GM23338 (cell line): Measurements from ENCODE around the gene TMED8. TPM values are rescaled to one million over a fixed set of nuclear protein-coding genes. Genes with fewer than 3 reads are reported as not detected.

Experiments used
- ATAC-seq: fragments of 200-7000 bp; cut with Tn5 transposase; 3 replicates; pipeline ENCODE4 v1.9.1; 2020
- DNase-seq: peaks from one replicate; pipeline ENCODE4 v3.0.0-alpha.2; 2015; ENCODE audit warnings: low spot score
- H2AFZ ChIP-seq: fragments of 200-600 bp; sonication (generic); 2 replicates; pipeline ENCODE4 v1.8.0; 2016; ENCODE audit warnings: antibody characterized with exemption, mild to moderate bottlenecking, moderate library complexity
- H3F3A ChIP-seq: fragments of 200-600 bp; sonication (generic); replicated peaks from 2 replicates; pipeline ENCODE4 v1.8.0; 2017; ENCODE audit warnings: antibody characterized with exemption, mixed run types, low read depth
- H3K27ac ChIP-seq: fragments of 200-600 bp; sonication (generic); 2 replicates; pipeline ENCODE4 v1.6.1; 2016; ENCODE audit warnings: low read depth
- H3K27me3 ChIP-seq: fragments of 200-600 bp; sonication (generic); 2 replicates; pipeline ENCODE4 v1.8.0; 2016; ENCODE audit warnings: mild to moderate bottlenecking, mixed run types, moderate library complexity; ENCODE audit not compliant: insufficient read depth
- H3K36me3 ChIP-seq: fragments of 200-600 bp; sonication (generic); 2 replicates; pipeline ENCODE4 v1.8.0; 2016; ENCODE audit warnings: mild to moderate bottlenecking; ENCODE audit not compliant: insufficient read depth
- H3K4me1 ChIP-seq: fragments of 200-600 bp; sonication (generic); 2 replicates; pipeline ENCODE4 v1.8.0; 2016; ENCODE audit warnings: mild to moderate bottlenecking, moderate library complexity; ENCODE audit not compliant: insufficient read depth
- H3K4me2 ChIP-seq: fragments of 200-600 bp; sonication (generic); 2 replicates; pipeline ENCODE4 v1.7.1; 2017; ENCODE audit warnings: mixed run types
- H3K4me3 ChIP-seq: fragments of 200-600 bp; sonication (generic); 2 replicates; pipeline ENCODE4 v1.6.1; 2016; ENCODE audit warnings: mixed run types
- H3K79me2 ChIP-seq: fragments of 200-600 bp; sonication (generic); replicated peaks from 2 replicates; pipeline ENCODE4 v1.8.0; 2017; ENCODE audit warnings: mild to moderate bottlenecking; ENCODE audit not compliant: insufficient read depth
- H3K9me2 ChIP-seq: fragments of 200-600 bp; sonication (generic); 2 replicates; pipeline ENCODE4 v1.8.0; 2017; ENCODE audit not compliant: insufficient read depth
- H4K20me1 ChIP-seq: fragments of 200-600 bp; sonication (generic); replicated peaks from 2 replicates; pipeline ENCODE4 v1.8.0; 2017; ENCODE audit warnings: mild to moderate bottlenecking; ENCODE audit not compliant: insufficient read depth
- H3K27ac Mint-ChIP-seq: 2 replicates; pipeline ENCODE4 v1.8.0; 2020; ENCODE audit warnings: inconsistent platforms, mild to moderate bottlenecking, moderate library complexity, mixed read lengths
- H3K27me3 Mint-ChIP-seq: 3 replicates; pipeline ENCODE4 v1.8.0; 2022; ENCODE audit warnings: low read depth, mild to moderate bottlenecking, moderate library complexity, mixed read lengths, inconsistent platforms; ENCODE audit not compliant: insufficient read depth, poor library complexity
- H3K36me3 Mint-ChIP-seq: 3 replicates; pipeline ENCODE4 v1.8.0; 2021; ENCODE audit warnings: low read depth, mild to moderate bottlenecking, inconsistent platforms, moderate library complexity, mixed read lengths
- H3K4me1 Mint-ChIP-seq: 3 replicates; pipeline ENCODE4 v1.8.0; 2020; ENCODE audit warnings: mild to moderate bottlenecking, inconsistent platforms, mixed read lengths
- H3K4me3 Mint-ChIP-seq: 3 replicates; pipeline ENCODE4 v1.8.0; 2021; ENCODE audit warnings: moderate library complexity, mild to moderate bottlenecking, inconsistent platforms, mixed read lengths
- H3K9me3 Mint-ChIP-seq: 3 replicates; pipeline ENCODE4 v1.8.0; 2020; ENCODE audit warnings: moderate library complexity, mild to moderate bottlenecking, inconsistent platforms, mixed read lengths
- EZH2 ChIP-seq: fragments of 200-600 bp; sonication (generic); IDR thresholded peaks from one replicate; pipeline ENCODE4 v1.8.0; 2017; ENCODE audit warnings: antibody characterized with exemption, mild to moderate bottlenecking, low read depth; ENCODE audit not compliant: unreplicated experiment
- NANOG ChIP-seq: IDR thresholded peaks from 2 replicates; pipeline ENCODE4 v1.6.1; 2016; ENCODE audit warnings: antibody characterized with exemption, borderline replicate concordance
- POLR2AphosphoS5 ChIP-seq: IDR thresholded peaks from 2 replicates; pipeline ENCODE4 v1.6.1; 2016; ENCODE audit warnings: antibody characterized with exemption, low read depth
- STAT1 ChIP-seq: IDR thresholded peaks from one replicate; pipeline ENCODE4 v1.6.1; 2016; ENCODE audit warnings: antibody characterized with exemption; ENCODE audit not compliant: unreplicated experiment
- ZNF331 ChIP-seq: fragments of 250-450 bp; sonication (Bioruptor Pico); IDR thresholded peaks from 2 replicates; pipeline ENCODE4 v1.5.0; 2020; ENCODE audit warnings: low read depth, mild to moderate bottlenecking, moderate library complexity
- polyA plus RNA-seq: library from polyadenylated mRNA; unstranded; fragments of >200 nt; fragmentation: Nextera tagmentation; extraction: Ambion mirVana; gene quantifications from 2 replicates; pipeline ENCODE4 v1.2.1, GENCODE V29; 2016
- total RNA-seq: library from RNA; depleted of rRNA; stranded (reverse); fragments of >200 nt; shearing (Covaris generic); gene quantifications from 2 replicates; pipeline ENCODE4 v1.2.3, GENCODE V29; 2014
- TF ChIP-seq, protein P1 (sequence below): IDR thresholded peaks from 2 replicates; pipeline ENCODE4 v1.6.1; 2016; ENCODE audit warnings: antibody characterized with exemption
- TF ChIP-seq, protein P2 (sequence below): IDR thresholded peaks from one replicate; pipeline ENCODE4 v1.6.1; 2018; ENCODE audit warnings: antibody characterized with exemption; ENCODE audit not compliant: unreplicated experiment
- TF ChIP-seq, protein P3 (sequence below), 2 experiments: fragments of 200-600 bp in 1 of 2; sonication (generic) in 1 of 2; conservative IDR thresholded peaks; 2 replicates each; pipeline versions ENCODE4 v1.5.1 to v1.6.1; 2016 to 2017; ENCODE audit warnings: antibody characterized with exemption in 2 of 2, low read depth in 2 of 2, mild to moderate bottlenecking in 2 of 2, moderate library complexity in 1 of 2

TMED8 gene
- total and polyA plus RNA-seq, 2 experiments from 2014 or later: 4.3 to 13.8 TPM

DNA sequence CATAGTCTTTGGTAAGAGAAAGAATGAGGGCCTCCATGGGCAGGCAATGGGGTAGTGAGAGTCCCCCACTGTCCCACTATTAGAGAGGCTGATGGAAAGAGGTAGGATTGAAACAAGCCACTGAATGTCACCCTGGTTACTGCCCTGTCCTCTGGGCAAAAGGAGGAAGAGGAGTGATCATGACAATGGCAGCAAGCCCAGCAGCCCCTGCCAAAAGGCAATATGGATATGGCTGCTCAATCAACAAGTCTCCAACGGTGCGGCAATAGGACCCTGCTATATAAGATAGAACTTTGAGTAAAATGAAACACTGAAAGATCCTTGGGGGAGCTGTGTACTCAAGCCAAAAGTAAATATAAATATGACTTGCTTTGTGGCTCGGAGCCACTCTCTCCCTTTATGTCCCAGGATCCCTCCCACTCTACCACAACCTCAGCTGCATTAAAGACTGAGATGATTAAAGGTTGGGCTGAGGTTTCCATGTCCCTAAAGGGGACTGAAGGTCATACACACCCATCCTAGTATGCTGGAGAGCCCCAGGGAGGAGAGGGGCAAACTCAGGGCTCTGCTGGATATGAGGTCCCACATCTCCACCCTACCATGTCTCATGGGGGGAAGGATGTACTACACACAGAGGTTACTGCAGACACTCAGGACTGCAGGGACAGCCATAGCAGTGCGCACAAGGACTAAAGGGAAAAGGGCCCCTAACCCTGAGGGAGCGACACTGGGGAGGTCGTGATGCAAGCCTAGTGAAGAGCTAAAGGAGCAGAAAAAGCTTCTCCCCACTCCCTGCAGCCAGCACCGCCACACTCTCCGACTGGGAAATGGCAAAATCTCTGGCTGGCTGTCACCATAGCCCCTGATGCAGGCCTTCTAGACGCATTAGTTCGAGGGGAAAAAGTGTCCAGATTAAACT lies 62.1 kb downstream of the TMED8 start (continued):
- TF ChIP-seq, protein P1, sequence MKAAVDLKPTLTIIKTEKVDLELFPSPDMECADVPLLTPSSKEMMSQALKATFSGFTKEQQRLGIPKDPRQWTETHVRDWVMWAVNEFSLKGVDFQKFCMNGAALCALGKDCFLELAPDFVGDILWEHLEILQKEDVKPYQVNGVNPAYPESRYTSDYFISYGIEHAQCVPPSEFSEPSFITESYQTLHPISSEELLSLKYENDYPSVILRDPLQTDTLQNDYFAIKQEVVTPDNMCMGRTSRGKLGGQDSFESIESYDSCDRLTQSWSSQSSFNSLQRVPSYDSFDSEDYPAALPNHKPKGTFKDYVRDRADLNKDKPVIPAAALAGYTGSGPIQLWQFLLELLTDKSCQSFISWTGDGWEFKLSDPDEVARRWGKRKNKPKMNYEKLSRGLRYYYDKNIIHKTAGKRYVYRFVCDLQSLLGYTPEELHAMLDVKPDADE: no peak
- TF ChIP-seq, protein P2, sequence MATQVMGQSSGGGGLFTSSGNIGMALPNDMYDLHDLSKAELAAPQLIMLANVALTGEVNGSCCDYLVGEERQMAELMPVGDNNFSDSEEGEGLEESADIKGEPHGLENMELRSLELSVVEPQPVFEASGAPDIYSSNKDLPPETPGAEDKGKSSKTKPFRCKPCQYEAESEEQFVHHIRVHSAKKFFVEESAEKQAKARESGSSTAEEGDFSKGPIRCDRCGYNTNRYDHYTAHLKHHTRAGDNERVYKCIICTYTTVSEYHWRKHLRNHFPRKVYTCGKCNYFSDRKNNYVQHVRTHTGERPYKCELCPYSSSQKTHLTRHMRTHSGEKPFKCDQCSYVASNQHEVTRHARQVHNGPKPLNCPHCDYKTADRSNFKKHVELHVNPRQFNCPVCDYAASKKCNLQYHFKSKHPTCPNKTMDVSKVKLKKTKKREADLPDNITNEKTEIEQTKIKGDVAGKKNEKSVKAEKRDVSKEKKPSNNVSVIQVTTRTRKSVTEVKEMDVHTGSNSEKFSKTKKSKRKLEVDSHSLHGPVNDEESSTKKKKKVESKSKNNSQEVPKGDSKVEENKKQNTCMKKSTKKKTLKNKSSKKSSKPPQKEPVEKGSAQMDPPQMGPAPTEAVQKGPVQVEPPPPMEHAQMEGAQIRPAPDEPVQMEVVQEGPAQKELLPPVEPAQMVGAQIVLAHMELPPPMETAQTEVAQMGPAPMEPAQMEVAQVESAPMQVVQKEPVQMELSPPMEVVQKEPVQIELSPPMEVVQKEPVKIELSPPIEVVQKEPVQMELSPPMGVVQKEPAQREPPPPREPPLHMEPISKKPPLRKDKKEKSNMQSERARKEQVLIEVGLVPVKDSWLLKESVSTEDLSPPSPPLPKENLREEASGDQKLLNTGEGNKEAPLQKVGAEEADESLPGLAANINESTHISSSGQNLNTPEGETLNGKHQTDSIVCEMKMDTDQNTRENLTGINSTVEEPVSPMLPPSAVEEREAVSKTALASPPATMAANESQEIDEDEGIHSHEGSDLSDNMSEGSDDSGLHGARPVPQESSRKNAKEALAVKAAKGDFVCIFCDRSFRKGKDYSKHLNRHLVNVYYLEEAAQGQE: no peak
- no peak for TF ChIP-seq POLR2AphosphoS5

DNA sequence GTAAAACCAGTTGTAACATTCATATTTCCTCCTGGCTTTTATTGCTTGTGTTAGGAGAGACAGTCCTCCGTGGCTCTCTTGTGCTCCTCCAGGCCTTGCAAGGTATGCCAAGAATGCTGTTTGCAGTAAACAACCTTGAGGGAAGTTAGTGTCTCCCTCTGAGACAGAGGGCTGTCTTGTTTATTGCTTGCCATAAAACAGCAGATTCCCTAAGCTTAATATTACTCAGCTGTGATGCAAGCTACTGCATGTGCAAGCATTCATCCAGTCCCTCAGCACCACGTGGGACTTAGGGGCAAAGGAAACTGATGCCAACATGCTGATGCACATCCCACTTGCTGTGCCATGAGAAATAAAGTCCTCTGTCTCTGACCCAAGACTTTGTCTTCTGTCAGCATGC lies 62.9 kb downstream of the TMED8 start:
- H3K4me1 Mint-ChIP-seq: peaks cover 40% of the 10 kb centered on the region
- H3K27me3 Mint-ChIP-seq: peaks cover 4% of the 10 kb centered on the region
- H3K4me1 ChIP-seq: peaks cover 33% of the 10 kb centered on the region
- no peaks in the 10 kb centered on the region for H3K9me3 Mint-ChIP-seq
- no peaks in the 10 kb centered on the region for H3K36me3 ChIP-seq
- H3K9me2 ChIP-seq: no peaks in the 10 kb centered on the region
- DNase-seq (peak; percentile 85), ATAC-seq (peak; percentile 78)
- H3K4me3 ChIP-seq: no peak overlapping the region
- no peaks in the 10 kb centered on the region for H3K36me3 Mint-ChIP-seq
- no peak overlapping the region for H3K4me3 Mint-ChIP-seq
- H3K79me2 ChIP-seq: peaks cover 51% of the 10 kb centered on the region
- H3K27ac Mint-ChIP-seq: peak overlapping the region; percentile 88
- 0 out of 2 replicates have a peak, but pooled peaks cover 4% of the 10 kb centered on the region for H3F3A ChIP-seq
- H4K20me1 ChIP-seq: no peaks in the 10 kb centered on the region
- H2AFZ ChIP-seq: no peak overlapping the region
- H3K27me3 ChIP-seq: no peaks in the 10 kb centered on the region
- peak overlapping the region; percentile 87 for H3K27ac ChIP-seq
- H3K4me2 ChIP-seq: peak overlapping the region; percentile 29
- TF ChIP-seq NANOG (no peak), ZNF331 (CRISPR knock-in tag) (no peak), EZH2 (no peak), STAT1 (no peak)
- TF ChIP-seq, protein P2: no peak
- TF ChIP-seq, protein P3, sequence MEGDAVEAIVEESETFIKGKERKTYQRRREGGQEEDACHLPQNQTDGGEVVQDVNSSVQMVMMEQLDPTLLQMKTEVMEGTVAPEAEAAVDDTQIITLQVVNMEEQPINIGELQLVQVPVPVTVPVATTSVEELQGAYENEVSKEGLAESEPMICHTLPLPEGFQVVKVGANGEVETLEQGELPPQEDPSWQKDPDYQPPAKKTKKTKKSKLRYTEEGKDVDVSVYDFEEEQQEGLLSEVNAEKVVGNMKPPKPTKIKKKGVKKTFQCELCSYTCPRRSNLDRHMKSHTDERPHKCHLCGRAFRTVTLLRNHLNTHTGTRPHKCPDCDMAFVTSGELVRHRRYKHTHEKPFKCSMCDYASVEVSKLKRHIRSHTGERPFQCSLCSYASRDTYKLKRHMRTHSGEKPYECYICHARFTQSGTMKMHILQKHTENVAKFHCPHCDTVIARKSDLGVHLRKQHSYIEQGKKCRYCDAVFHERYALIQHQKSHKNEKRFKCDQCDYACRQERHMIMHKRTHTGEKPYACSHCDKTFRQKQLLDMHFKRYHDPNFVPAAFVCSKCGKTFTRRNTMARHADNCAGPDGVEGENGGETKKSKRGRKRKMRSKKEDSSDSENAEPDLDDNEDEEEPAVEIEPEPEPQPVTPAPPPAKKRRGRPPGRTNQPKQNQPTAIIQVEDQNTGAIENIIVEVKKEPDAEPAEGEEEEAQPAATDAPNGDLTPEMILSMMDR (conservative IDR thresholded peaks at IDR 0.05; ENCODE audit: low read depth in 2 of 2): no peak
